Measurements from ENCODE around the gene ASCL4.

DNA sequence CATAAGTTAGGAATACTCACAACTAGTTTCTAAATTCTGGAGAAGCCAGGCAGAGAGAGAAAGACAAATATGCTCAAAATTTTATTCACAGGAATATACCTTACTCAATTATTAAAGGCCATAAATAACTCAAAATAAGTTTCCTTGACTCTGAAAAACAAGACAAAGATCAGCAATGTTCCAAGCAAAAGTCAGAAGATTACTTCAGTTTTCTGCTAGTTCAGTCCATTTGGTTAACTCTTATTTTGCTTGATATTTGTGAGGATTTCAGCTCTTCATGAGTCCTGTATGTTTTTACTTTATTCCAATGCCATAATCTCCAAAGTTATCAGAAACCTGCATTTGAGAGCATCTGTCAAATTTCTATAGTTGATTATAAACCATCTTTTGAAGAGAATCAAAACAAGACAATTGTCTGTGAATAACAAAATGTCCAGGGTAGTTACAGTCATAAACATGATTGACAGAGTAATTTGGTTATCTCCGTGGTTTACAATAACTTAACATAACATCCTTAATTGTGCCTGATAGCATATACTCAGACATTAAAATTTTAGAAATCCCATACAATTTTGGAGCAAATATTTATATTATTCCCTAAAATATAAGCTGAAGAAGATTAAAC lies 17.1 kb downstream of the ASCL4 start:
- TF ChIP-seq, protein P1, sequence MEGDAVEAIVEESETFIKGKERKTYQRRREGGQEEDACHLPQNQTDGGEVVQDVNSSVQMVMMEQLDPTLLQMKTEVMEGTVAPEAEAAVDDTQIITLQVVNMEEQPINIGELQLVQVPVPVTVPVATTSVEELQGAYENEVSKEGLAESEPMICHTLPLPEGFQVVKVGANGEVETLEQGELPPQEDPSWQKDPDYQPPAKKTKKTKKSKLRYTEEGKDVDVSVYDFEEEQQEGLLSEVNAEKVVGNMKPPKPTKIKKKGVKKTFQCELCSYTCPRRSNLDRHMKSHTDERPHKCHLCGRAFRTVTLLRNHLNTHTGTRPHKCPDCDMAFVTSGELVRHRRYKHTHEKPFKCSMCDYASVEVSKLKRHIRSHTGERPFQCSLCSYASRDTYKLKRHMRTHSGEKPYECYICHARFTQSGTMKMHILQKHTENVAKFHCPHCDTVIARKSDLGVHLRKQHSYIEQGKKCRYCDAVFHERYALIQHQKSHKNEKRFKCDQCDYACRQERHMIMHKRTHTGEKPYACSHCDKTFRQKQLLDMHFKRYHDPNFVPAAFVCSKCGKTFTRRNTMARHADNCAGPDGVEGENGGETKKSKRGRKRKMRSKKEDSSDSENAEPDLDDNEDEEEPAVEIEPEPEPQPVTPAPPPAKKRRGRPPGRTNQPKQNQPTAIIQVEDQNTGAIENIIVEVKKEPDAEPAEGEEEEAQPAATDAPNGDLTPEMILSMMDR (IDR thresholded peaks at IDR 0.05; ENCODE audit: low read length) = no peak
- no peak for TF ChIP-seq EZH2 (IDR thresholded peaks at IDR 0.05; ENCODE audit: borderline replicate concordance, low read length)
